Measurements from ENCODE around the gene JAKMIP3. TPM values are rescaled to one million over a fixed set of nuclear protein-coding genes. Genes with fewer than 3 reads are reported as not detected.
A peak's percentile ranks its signal among the peaks of the same experiment; 100 is the strongest.

The JAKMIP3 gene
- total RNA-seq (2011; cell fraction: chromatin; rRNA removed; ENCODE audit: low replicate concordance): 0.12 TPM in 1 of 2 replicates, not detected in the other
- total RNA-seq (2011; cell fraction: nucleolus; rRNA removed): under 0.01 TPM in 1 of 2 replicates, not detected in the other
- total RNA-seq (2011; cell fraction: nucleoplasm; rRNA removed): 0.15 TPM in 1 of 2 replicates, not detected in the other
- total RNA-seq (2014; rRNA removed) (not detected in 2 replicates), total RNA-seq (2014; rRNA removed; fragmentation: Illumina TruSeq; extraction: Trizol) (not detected in 2 replicates), total RNA-seq (2015; rRNA removed; fragmentation: Illumina TruSeq; extraction: Trizol) (0.04 TPM in 1 of 2 replicates, not detected in the other), total RNA-seq (2021) (not detected in 2 replicates), polyA plus RNA-seq (2011; rRNA removed) (0.01 TPM in 1 of 2 replicates, not detected in the other), polyA plus RNA-seq (2014; fragmentation: Illumina TruSeq; extraction: Trizol) (not detected in 2 replicates), polyA plus RNA-seq (2014; fragmentation: Nextera tagmentation; extraction: Ambion mirVana) (not detected), polyA plus RNA-seq (2014; rRNA removed) (0.01 TPM in 1 of 2 replicates, not detected in the other), polyA minus RNA-seq (2011; rRNA and poly(A)+ RNA removed) (not detected in 2 replicates), Bru-seq, nascent RNA (percentile 7 among the genes with signal in this experiment), BruChase-seq, experiment 1, labeled RNA remaining after a 2-hour chase (percentile 14 among the genes with signal in this experiment), BruChase-seq, experiment 2, labeled RNA remaining after a 6-hour chase (percentile 13 among the genes with signal in this experiment)
- not detected in 2 replicates for polyA plus RNA-seq (2011; cell fraction: cytosol; rRNA removed)
- polyA plus RNA-seq (2011; cell fraction: nucleus; rRNA removed): 0.03 TPM in 1 of 2 replicates, not detected in the other
- 0.04 and 1.4 TPM in 2 replicates for polyA plus RNA-seq (2012)
- not detected in 2 replicates for polyA minus RNA-seq (2011; cell fraction: cytosol; rRNA and poly(A)+ RNA removed)
- under 0.01 TPM in 1 of 2 replicates, not detected in the other for polyA minus RNA-seq (2011; cell fraction: nucleus; rRNA and poly(A)+ RNA removed)
- long read RNA-seq, experiment 1: 0 reads
- long read RNA-seq, experiment 2: 0 reads
- long read RNA-seq, experiment 3: 0 reads

DNA sequence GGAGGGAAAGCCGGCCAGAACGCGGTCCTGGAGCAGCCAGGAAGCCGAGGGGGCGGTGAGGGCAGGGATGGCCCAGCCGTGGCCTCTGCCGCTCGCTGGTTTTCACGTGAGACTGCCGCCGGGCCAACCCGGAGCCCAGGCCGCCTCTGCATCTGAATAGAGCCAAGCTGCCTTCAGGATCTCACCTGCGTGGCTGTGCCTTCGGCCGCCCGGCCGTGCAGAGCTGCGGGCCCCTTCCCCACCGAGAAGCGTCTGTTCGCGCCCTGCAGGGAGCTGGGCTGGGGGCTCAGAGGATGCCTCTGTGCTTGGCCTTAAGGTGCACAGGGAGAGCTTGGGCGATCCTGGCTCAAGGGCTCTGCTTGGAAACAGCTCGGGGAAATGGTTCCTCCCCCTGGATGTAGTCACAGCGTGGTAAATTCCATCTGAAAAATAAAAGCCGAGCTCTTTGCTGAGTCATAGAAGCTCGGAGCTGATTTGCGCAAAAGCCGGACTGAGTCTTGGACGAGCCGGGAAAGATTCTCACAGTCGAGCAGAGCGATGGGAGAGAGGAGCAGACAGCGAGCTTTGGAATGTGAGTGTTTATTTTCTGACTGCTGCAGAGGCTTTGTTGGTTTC is at the start of gene JAKMIP3:
Gene JAKMIP3, plus strand, starts transcription at position 456 of the 615 bp plus-strand sequence. CDS start 38,863 bp downstream, outside the sequence.
- H2AFZ ChIP-seq (ENCODE audit: low read depth, low read length): no peak within 1 kb of the TSS
- peak; percentile 69 for ATAC-seq
- TF ChIP-seq TCF3 (CRISPR knock-in tag; IDR thresholded peaks at IDR 0.05) (no peak), PHF20 (IDR thresholded peaks at IDR 0.05; ENCODE audit: partially characterized antibody) (no peak), HMGN3 (IDR thresholded peaks at IDR 0.05; ENCODE audit: borderline replicate concordance, extremely low read depth, insufficient read length, low read depth, low read length) (no peak), KDM2B (CRISPR knock-in tag; IDR thresholded peaks at IDR 0.05) (no peak), RBM15 (IDR thresholded peaks at IDR 0.05; ENCODE audit: insufficient read depth, low read length) (no peak), DNMT1 (IDR thresholded peaks at IDR 0.05) (no peak), POLR3A (IDR thresholded peaks at IDR 0.05; ENCODE audit: borderline replicate concordance, extremely low read depth, insufficient read depth, insufficient read length) (no peak), ZNF780A (CRISPR knock-in tag; IDR thresholded peaks at IDR 0.05) (no peak), HNRNPLL (IDR thresholded peaks at IDR 0.05; ENCODE audit: low read depth, low read length, poor library complexity, severe bottlenecking) (peak; percentile 86), MAFG (tag; conservative IDR thresholded peaks at IDR 0.05) (peak; percentile 77)
- TF ChIP-seq, protein P1, sequence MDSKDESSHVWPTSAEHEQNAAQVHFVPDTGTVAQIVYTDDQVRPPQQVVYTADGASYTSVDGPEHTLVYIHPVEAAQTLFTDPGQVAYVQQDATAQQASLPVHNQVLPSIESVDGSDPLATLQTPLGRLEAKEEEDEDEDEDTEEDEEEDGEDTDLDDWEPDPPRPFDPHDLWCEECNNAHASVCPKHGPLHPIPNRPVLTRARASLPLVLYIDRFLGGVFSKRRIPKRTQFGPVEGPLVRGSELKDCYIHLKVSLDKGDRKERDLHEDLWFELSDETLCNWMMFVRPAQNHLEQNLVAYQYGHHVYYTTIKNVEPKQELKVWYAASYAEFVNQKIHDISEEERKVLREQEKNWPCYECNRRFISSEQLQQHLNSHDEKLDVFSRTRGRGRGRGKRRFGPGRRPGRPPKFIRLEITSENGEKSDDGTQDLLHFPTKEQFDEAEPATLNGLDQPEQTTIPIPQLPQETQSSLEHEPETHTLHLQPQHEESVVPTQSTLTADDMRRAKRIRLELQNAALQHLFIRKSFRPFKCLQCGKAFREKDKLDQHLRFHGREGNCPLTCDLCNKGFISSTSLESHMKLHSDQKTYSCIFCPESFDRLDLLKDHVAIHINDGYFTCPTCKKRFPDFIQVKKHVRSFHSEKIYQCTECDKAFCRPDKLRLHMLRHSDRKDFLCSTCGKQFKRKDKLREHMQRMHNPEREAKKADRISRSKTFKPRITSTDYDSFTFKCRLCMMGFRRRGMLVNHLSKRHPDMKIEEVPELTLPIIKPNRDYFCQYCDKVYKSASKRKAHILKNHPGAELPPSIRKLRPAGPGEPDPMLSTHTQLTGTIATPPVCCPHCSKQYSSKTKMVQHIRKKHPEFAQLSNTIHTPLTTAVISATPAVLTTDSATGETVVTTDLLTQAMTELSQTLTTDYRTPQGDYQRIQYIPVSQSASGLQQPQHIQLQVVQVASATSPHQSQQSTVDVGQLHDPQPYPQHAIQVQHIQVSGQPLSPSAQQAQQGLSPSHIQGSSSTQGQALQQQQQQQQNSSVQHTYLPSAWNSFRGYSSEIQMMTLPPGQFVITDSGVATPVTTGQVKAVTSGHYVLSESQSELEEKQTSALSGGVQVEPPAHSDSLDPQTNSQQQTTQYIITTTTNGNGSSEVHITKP (IDR thresholded peaks at IDR 0.05; ENCODE audit: partially characterized antibody): peak; percentile 53
- TF ChIP-seq, protein P2, sequence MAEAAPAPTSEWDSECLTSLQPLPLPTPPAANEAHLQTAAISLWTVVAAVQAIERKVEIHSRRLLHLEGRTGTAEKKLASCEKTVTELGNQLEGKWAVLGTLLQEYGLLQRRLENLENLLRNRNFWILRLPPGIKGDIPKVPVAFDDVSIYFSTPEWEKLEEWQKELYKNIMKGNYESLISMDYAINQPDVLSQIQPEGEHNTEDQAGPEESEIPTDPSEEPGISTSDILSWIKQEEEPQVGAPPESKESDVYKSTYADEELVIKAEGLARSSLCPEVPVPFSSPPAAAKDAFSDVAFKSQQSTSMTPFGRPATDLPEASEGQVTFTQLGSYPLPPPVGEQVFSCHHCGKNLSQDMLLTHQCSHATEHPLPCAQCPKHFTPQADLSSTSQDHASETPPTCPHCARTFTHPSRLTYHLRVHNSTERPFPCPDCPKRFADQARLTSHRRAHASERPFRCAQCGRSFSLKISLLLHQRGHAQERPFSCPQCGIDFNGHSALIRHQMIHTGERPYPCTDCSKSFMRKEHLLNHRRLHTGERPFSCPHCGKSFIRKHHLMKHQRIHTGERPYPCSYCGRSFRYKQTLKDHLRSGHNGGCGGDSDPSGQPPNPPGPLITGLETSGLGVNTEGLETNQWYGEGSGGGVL (CRISPR knock-in tag; IDR thresholded peaks at IDR 0.05): no peak

More for the DNA sequence above, at the start of gene JAKMIP3:
- 15% methylated on average over 19 of the region's 35 CpGs for WGBS (ENCODE audit: insufficient coverage, low coverage, missing lambda C conversion rate)
- DNase-seq (ENCODE audit: extremely low read depth in 1 of 4, low spot score in 3 of 4) (peak in 1 of 4 experiments; percentile 7), FAIRE-seq (no peak)
- peaks cover 5 to 92% of the 10 kb centered on the region in 2 experiments for H3K27me3 ChIP-seq (ENCODE audit: control insufficient read depth in 2 of 2, insufficient read depth in 2 of 2, low read length in 2 of 2)
- H3K4me2 ChIP-seq (ENCODE audit: insufficient read depth, low read length): peak within 1 kb of the TSS; percentile 7; the same call in 1 of the 2 replicates
- POLR2A ChIA-PET: no interaction called here
- H3K4me1 ChIP-seq (replicated peaks in 1 of 2; ENCODE audit: control insufficient read depth in 2 of 2, insufficient read depth in 2 of 2, low read length in 2 of 2): peaks cover 0 to 13% of the 10 kb centered on the region in 2 experiments; a peak in 3 of 5 replicates
- no peak within 1 kb of the TSS for H3K4me3 ChIP-seq
- no peak within 1 kb of the TSS for H3K27ac ChIP-seq (ENCODE audit: extremely low read depth, low read depth, low read length)
- no peaks in the 10 kb centered on the region for H4K20me1 ChIP-seq (replicated peaks; ENCODE audit: control insufficient read depth, insufficient read depth, low read length)
- H3K79me2 ChIP-seq (ENCODE audit: control insufficient read depth, insufficient read depth, low read length): no peaks in the 10 kb centered on the region
- intact Hi-C loops (cut with micrococcal nuclease): no loop called here
- H3K9me1 ChIP-seq (ENCODE audit: control insufficient read depth, insufficient read depth, low read length): no peaks in the 10 kb centered on the region
- no peaks in the 10 kb centered on the region for H3K9me3 ChIP-seq (replicated peaks; ENCODE audit: control insufficient read depth, insufficient read depth, low read depth, low read length)
- no TSS peak for BruUV-seq (replicated peaks)
- in situ Hi-C loops (cut with MboI): no loop called here
- CTCF ChIA-PET (ENCODE audit: low intra/inter-chr PET ratio): no interaction called here
- no peaks in the 10 kb centered on the region for H3K36me3 ChIP-seq (ENCODE audit: control insufficient read depth, insufficient read depth, low read length)
- H3K9ac ChIP-seq (ENCODE audit: insufficient read depth in 1 of 2, low read depth in 2 of 2, low read length in 2 of 2): no peak within 1 kb of the TSS

Data from K562 (cell line).